PFSK-1 (cell line): Measurements from ENCODE around the gene TNS1.

ENCODE experiments used
- POLR2AphosphoS5 ChIP-seq: IDR thresholded peaks from 2 replicates; pipeline ENCODE4 v1.6.1; 2012; ENCODE audit warnings: low read depth, mild to moderate bottlenecking, control low read depth, low read length, moderate library complexity
- REST ChIP-seq, 2 experiments: IDR thresholded peaks; 2 replicates each; pipeline versions ENCODE4 v1.6.1 to v1.8.0; 2011 to 2012; ENCODE audit warnings: low read depth in 2 of 2, low read length in 2 of 2, control low read depth in 1 of 2, inconsistent platforms in 1 of 2, mild to moderate bottlenecking in 1 of 2, moderate library complexity in 1 of 2; ENCODE audit not compliant: insufficient read depth in 1 of 2
- TAF1 ChIP-seq: IDR thresholded peaks from 2 replicates; pipeline ENCODE4 v1.6.1; 2012; ENCODE audit warnings: low read length, control low read depth, borderline replicate concordance; ENCODE audit not compliant: insufficient read depth

GRCh38 chr2:217853301-217853881, 149.4 kb downstream of the TNS1 start:
- TF ChIP-seq POLR2AphosphoS5: no peak
- no peak for TF ChIP-seq REST (IDR thresholded peaks at IDR 0.05; ENCODE audit: insufficient read depth in 1 of 2, low read depth in 2 of 2, low read length in 2 of 2)
- TF ChIP-seq TAF1: no peak
